Keratinocyte (primary cell): ENCODE measurements around the gene OCEL1.

Experiments used
- EZH2 ChIP-seq: IDR thresholded peaks from one replicate; pipeline ENCODE4 v1.6.1; 2012; ENCODE audit warnings: inconsistent platforms, mild to moderate bottlenecking, low read length, moderate library complexity
- TF ChIP-seq, protein P1 (sequence below), 3 experiments: IDR thresholded peaks in 1 of 3; conservative IDR thresholded peaks in 1 of 3; optimal IDR thresholded peaks in 1 of 3; 2 replicates in 2 of 3; 3 replicates in 1 of 3; pipeline versions ENCODE3 to v1.5.1; 2011; ENCODE audit warnings: low read length in 3 of 3, mild to moderate bottlenecking in 3 of 3, moderate library complexity in 2 of 3, control low read depth in 1 of 3, inconsistent platforms in 1 of 3; ENCODE audit not compliant: insufficient read depth in 2 of 3; ENCODE audit errors: extremely low read depth in 1 of 3

DNA sequence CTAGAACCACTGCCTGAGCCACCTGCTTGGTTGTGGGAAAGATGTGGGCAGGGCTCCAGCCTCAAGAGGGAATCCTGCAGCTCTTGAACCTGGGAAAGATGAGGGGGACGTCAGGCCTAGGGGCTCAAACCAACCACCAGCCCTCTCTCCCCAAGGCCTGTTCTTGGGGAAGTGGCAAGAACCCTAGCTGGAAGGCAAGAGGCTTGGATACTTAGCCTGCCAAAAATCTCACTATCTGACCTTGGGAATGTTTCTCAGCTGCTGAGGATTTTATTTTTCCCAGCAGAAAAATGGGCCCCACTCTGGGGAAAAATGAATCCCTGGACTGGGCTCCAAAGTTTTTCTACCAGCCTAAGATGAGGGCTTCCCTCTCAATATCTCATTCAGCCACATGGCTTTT, 33.9 kb downstream of the OCEL1 start:
- TF ChIP-seq, protein P1, sequence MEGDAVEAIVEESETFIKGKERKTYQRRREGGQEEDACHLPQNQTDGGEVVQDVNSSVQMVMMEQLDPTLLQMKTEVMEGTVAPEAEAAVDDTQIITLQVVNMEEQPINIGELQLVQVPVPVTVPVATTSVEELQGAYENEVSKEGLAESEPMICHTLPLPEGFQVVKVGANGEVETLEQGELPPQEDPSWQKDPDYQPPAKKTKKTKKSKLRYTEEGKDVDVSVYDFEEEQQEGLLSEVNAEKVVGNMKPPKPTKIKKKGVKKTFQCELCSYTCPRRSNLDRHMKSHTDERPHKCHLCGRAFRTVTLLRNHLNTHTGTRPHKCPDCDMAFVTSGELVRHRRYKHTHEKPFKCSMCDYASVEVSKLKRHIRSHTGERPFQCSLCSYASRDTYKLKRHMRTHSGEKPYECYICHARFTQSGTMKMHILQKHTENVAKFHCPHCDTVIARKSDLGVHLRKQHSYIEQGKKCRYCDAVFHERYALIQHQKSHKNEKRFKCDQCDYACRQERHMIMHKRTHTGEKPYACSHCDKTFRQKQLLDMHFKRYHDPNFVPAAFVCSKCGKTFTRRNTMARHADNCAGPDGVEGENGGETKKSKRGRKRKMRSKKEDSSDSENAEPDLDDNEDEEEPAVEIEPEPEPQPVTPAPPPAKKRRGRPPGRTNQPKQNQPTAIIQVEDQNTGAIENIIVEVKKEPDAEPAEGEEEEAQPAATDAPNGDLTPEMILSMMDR (optimal IDR thresholded peaks at IDR 0.05 in 1 of 3, IDR thresholded peaks at IDR 0.05 in 1 of 3, conservative IDR thresholded peaks at IDR 0.05 in 1 of 3; ENCODE audit: extremely low read depth in 1 of 3, insufficient read depth in 2 of 3, low read length in 3 of 3): no peak
- TF ChIP-seq EZH2: no peak
